GM18526 (cell line): ENCODE measurements around the gene LUZP2.

ENCODE experiments used
- POLR2A ChIP-seq: IDR thresholded peaks from 3 replicates; pipeline ENCODE4 v1.6.1; 2011; ENCODE audit not compliant: insufficient read length; ENCODE audit errors: extremely low read depth

The LUZP2 gene

DNA sequence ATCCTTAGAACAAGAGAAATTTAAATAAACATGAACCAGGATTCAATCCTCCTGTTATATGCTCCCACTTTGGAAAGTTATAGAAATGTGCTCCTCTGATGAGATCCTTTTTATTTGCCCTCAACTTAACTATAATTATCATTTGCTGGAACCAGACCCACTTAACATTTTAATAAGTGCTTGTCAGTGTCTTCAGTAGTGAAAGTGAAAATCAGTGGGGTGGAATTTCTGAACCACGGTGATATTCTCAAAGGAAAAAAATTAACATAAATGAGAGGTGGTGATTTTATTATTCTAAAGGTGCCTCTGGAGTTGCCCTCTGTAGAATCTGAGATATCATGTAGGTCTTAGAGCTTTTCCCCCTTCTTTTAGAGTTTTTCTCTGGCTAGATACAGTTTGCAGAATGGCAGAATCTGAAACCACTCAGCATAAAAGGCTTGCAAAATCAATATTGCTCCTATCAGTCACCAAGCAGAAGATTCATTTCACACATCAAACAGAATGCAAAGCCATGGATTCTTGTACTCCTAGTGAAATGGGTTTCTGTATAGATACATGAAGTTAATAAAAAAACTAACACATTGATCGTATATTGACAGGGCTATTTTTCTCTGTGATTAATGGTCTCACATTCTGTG lies 213.2 kb downstream of the LUZP2 start:
- TF ChIP-seq POLR2A: no peak

DNA sequence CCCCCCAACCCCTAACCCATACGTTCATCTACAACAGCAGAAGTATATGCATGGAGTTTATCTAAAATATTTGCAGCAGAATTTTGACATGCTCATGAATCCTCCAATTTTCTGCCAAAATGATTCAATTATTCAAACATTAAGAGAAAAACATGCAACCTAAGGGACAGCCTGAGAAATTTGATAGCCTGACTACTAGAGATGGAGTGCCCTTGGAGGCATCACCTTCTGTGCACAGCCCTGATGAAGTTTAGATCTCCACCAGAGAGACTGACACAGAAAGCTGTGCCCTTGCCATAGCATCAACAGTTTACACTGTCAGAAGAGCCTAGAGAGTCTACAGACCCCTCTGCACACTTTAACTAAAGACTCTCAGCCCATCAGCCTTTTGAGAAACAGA lies 217.7 kb downstream of the LUZP2 start:
- TF ChIP-seq POLR2A: no peak

DNA sequence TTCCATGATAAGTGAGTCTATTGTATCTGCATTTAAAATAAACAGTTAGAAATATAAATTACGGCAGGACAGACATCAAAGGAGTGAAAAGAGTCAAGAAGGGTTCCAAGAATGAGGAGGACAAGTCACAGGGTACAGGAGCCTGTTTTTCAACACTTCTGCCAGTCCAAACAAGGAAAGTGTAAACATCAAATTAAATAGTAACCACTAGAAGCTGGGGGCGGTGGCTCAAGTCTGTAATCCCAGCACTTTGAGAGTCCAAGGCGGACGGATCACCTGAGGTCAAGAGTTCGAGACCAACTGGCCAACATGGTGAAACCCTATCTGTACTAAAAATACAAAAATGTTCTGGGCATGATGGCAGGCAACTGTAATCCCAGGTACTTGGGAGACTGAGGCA lies 219.6 kb downstream of the LUZP2 start:
- no peak for TF ChIP-seq POLR2A

DNA sequence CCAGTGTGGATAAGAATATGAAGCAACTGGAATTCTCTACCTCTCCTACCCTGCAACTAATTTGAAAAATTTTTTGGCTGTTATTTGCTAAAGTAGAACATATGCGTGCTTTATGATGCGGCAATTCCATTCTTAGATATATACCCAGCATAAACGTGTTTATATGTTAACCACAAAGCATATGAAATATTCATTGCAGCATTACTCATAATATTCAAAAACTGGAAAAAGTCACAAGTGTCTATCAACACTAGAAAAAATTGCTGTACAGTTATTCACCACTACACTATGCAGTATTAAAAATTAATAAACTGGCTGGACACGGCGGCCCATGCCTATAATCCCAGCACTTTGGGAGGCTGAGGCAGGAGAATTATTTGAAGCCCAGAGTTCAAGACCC lies 226.4 kb downstream of the LUZP2 start:
- no peak for TF ChIP-seq POLR2A

DNA sequence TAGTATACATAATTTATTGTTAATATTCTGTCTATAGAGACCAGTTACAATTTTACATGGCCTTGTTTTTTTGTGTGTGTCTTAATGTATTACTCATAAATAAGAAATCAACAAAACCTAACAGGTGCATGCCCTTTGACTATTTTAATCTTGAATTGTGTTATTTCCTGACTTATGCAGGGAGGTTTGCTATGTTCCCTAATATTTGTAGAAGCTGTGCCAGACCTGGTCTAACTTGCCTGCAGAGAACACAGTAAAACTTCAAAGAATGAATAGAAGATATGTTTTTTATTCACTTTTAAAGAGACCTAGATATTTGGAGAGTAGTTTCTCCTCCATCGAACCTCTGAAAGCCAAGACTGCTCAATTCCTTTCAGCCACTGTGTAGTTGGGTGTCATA lies 234.7 kb downstream of the LUZP2 start:
- TF ChIP-seq POLR2A: no peak

DNA sequence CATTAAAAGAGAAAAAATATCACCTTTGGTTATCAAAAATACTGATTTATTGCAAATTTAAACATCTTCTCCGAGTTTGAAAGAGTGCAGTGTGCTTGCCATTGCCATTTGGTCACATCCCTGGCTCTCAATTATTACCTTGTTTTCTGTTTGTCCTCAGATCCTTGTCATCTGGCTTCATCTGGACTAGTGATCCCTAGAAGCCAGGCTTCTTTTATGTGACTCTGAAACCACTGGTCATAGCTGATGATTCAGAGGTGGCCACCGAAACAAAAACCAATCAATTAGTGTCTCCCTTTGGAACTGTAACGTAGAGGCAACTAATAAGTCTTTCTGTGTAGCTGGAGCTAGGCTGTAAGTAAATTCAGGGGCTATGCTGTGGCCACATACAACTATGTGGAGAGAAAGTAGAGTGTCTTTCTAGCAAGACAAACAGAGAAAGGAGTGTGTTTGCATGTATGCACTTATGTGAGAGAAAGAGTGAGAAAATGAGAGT lies 237.9 kb downstream of the LUZP2 start:
- TF ChIP-seq POLR2A: no peak

DNA sequence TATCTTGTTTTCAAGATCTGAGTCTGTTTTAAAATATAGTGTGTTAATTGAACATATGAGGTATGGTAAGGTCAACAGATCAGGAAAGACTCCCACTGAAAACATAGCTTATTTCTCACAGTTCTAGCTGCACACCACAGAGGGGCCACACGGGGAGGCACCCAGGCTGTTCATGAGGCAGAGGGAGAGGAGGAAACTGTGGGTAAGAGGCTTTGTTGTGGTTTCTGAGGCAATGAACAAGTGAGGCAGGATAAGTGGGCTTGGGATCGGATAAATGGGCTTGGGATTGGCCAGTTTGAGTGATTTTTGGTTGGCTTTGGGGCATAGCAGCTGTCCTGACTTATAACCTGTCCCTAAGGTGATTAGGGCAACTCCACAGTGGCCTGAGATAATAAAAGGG lies 242.1 kb downstream of the LUZP2 start:
- TF ChIP-seq POLR2A: no peak

DNA sequence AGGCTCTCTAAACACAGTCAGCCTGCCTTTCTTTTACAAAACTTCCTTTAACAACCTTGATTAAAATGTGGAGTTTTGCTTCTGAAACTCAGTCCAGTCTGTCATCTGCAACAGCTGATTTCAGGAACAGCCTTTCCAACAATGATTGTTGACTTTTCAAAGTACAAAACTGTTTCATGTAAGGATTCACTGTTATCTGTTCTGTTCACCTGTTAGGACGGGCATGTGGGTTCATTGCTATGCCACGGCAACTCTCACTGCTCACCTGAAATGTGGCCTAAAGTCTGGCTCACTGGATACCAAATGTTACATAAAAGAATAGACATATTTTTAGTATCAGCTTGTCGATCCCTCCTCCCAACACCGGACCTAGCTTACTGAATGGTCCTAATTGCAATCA lies 242.8 kb downstream of the LUZP2 start:
- TF ChIP-seq POLR2A: no peak

DNA sequence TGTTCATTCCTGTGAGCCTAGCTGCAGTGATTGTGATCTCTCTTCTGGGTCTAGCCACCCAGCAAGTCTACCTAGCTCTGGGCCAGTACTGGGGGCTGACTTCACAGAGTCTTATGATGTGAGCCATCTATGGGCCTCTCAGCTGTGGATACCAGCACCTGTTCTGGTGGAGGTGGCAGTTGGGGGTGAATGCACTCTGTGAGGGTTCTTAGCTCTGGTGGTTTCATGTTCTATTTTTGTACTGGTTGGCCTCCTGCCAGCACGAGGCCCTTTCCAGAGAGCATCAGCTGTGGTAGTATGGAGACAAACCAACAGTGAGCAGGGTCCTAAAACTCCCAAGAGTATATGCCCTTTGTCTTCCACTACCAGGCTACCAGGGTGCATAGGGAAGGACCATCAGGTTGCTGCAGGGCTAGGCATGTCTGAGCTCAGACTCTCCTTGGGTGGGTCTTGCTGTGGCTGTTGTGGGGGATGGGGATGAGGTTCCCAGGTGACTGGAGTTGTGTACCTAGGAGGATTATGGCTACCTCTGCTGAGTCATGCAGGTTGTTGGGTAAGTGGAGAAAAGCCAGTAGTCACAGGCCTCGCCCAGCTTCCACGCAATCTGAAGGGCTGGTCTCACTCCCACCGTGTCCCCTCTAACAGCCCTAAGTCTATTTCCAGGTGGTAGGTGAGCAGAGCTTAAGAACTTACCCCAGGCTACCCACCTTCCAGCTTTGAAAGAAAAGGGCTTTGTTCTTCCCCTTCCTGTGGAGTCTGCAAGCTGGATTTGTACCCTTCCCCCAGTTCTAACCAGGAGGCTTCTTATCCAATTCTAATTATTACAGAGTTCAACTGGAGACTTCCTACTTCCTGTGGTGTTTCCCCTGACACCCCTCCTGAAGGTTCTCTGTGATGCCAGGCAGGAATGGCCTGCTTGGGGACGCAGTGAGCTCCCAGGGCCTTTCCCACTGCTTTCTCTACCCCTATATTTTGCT lies 250.7 kb downstream of the LUZP2 start:
- no peak for TF ChIP-seq POLR2A

DNA sequence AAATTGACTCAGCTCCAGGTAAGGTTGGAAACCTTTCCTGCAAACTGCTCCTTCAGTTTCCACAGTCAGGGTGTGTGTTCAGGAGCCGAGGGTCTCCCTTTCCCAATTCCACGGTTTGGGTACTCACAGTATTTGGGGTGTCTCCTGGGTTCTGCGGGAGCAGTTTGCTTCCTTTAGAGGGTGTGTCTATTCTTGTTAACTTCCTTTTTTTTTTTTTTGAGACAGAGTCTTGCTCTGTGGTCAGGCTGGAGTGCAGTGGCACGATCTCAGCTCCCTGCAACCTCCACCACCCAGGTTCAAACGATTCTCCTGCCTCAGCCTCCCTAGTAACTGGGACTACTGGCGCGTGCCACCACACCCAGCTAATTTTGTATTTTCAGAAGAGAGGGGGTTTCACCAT lies 251.4 kb downstream of the LUZP2 start:
- no peak for TF ChIP-seq POLR2A

DNA sequence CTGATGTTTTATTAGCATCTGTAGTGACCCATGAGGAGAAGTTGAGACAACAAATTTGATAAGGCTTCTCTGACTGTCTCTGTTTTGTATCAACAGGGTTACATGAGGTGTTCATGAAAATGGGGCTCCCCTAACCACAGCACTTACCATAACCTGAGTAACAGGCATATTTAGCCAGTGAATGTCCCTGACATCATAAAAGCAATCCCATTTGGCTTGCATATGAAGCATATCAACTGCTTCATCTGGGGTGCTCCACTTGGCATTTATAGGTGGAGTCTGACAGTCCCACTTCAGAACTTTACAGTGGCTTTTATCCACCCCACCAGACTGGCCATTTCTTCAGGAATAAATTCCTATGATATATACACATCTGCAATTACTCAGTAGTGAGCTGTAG lies 257.6 kb downstream of the LUZP2 start:
- TF ChIP-seq POLR2A: no peak

DNA sequence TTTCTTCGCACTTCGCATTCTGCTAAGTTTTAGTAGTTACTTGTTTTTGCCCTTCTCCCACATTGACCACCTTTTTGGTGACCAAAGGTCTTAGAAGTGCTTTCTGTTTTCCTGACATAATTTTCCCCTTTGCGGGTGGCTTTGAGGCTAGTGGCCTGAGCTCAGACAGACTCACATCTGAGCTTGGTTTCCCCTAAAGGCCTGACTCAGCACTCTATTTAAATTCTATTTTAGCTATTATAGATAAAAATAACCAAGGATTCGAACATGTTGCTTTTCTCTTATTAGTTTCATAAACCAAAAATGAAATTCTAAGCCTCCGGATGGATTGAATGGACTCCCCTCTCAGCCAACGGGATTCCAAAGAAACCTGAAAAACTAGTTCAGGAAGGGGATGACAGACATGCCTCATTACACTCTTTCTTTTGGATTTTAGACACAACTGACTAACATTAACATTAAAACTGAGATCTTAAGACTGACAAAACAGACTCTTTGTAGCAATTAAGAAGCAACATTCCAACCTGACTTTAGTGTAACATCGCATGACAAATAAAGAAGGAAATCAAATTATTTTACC lies 258.5 kb downstream of the LUZP2 start:
- no peak for TF ChIP-seq POLR2A

DNA sequence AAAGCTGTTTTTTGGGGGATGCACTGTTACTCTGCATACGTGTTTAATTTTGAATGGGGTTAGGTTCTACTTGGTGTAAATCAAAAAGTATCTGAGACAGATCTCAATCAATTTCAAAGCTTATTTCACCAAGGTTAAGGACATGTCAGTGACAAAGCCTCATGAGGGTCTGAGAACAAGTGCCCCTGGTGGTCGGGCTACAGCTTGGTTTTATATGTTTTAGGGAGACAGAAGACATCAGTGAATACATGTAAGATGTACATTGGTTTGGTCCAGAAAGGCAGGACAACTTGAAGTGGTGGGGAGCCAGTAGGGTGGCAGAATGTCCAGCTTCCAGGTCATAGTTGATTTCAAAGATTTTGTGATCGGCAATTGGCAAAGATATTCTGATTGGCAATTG lies 262.9 kb downstream of the LUZP2 start:
- no peak for TF ChIP-seq POLR2A

DNA sequence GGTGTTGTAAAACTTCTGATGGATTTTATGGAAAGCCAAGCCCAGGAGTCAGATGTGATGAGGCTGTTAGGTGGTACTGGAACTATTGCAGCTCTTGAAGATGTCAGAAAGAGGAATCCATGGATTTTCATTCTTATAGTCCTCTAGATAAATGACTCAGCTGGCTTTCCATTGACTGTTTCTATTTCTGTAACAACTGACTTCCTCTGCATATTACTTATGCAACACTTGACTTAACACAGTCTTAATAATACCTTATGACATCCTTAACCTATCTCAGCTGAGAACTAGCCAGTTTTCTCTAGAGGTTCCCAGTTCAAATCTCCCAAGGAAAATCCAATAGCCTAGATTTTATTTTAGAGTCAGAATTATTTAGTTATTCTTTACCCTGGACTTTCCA lies 263.8 kb downstream of the LUZP2 start:
- TF ChIP-seq POLR2A: no peak

DNA sequence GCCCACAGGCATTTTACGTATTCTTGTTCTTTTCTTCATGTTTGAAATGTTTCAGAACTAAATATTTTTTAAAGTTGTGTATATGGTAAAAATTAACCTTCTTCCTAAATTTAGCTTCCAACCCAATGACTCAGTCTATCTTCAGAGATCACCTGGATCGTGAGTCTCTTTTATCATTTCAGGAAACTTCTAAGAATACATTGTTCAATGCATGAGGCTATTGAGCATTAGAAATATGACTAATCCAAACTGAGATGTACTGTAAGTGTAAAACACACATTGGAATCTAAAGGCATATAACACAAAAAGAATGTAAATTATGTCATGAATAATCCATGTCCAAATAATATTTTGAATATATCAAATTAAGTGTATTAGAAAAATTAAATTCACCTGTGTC lies 265.2 kb downstream of the LUZP2 start:
- no peak for TF ChIP-seq POLR2A

DNA sequence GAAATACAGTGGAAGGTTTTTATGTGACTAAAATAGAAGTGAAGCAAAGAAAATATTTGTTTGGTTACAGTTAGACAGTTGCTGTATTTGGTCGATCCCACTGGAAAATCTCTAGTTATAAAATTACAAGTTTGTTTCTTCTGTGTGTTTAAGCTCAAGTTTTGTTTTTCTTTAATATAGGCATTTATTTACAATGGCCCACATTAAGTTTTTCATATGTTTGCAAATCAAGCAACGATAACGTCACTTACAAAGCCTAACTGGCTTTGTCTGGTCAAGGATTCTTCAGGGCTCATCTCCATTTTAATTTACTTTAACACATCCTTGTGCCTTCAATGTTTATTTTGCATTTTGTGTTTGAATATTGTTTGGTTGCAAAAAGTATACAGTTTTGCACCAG lies 270.6 kb downstream of the LUZP2 start:
- TF ChIP-seq POLR2A: no peak
